ENCODE results near the gene PLEKHA6.

Gene PLEKHA6

DNA sequence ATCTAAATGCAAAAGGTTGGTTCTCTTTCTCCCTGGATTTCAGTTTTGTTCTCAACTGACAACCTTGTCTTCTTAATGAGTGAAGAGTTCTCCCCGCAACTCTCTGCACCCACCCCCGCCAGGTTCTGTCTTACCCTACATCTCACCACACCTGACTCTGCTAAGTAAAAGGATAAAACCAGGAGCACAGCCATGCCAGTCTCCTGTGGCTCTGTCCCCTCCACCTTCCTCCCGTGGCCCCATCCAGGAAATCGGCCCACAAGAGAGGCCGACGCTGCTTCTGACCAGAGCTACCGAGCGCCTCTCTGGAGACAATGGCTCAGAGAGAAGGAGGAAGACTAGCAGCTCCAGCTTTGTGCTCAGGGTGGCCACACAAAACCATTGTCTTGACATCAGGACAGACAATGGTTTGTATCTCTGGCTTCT lies 72.2 kb downstream of the PLEKHA6 start:
- DNase-seq (ENCODE audit: low read depth in 2 of 3, low spot score in 1 of 3): no peak

DNA sequence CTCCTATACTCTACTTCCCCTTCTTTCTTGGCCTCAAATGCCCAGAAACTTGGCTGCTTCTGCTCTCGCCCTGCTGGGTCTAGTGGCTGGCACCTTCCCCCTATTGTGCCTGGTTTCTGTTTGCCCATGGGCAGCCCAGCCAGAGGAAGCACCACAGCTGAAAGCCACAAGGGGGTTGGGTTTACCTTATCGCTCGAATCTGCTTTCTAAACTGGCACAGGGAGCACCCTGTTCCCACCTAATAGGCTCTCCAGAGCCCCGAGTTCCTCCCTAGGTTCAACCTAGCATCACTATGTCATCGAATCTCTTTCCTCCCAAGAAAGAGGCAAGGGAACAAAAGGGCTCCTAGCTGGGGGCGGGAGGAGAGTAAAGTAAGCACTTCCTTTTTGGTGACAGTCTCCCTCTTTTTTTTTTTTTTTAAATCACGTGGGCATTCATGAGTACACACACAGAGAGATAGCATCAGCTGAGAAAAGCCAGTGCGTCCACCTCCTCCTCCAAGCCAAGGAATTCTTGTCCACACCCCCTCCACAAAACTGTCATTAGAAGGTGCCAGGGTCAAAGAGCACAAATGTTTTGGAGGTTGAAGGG lies 72.8 kb downstream of the PLEKHA6 start:
- peak in 1 of 3 donors; percentile 27 for DNase-seq (ENCODE audit: low read depth in 2 of 3, low spot score in 1 of 3)

DNA sequence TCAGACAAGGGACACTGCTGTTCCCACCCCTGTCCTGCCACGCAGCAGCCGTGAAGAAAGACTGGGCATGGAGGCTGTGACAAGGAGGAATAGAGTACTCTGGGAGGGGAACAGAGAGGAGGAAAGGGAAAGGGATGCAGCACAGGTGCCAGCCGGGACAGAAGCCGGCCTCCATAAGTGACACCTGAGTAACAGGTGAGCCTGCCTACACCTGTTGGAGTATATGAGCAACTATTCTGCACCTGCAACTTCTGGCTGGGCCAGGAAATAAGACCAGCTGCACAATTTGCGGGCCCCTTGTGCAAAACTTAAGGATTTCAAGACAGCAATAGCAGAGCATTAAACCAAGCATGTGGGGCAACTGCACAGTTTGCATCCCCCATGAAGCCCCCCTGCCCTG lies 73.4 kb downstream of the PLEKHA6 start:
- DNase-seq (ENCODE audit: low read depth in 2 of 3, low spot score in 1 of 3): no peak

DNA sequence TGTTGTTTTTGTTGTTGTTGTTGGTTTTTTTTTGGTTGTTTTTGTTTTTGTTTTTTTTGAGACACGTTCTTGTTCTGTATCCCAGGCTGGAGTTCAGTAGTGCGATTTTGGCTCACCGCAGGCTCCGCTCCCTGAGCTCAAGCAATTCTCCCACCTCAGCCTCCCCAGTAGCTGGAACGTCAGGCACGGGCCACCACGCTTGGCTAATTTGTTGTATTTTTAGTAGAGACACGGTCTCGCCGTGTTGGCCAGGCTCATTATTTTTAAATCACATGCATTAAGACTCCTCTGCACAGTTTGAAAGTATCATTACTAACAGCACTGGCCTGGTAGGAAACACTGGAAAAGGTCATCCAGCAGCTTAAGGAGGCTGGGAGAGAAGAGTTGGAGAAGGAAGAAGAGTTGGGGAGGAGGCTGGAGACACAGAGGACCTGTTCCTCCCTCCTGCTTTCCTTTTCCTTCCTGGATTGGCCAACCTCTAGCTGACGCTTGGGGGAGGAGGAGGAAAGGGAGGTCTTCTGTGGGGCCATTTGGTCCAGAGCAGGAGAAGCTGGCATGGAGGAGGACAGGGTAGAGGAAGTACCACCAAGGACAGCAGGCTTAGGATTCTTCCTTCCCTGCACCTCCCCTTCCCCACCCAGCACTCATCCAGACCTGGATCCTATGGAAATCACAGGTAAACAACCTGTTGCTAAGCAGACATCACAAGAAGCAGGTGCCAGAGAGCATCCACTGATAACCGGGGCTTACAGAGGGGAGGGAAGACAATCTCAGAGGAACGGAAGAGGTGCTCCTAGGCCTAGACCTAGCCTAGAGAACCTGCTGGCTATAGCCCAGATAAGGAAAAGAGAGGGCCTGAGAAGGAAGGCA lies 74.1 kb downstream of the PLEKHA6 start:
- DNase-seq (ENCODE audit: low read depth in 2 of 3, low spot score in 1 of 3): no peak

DNA sequence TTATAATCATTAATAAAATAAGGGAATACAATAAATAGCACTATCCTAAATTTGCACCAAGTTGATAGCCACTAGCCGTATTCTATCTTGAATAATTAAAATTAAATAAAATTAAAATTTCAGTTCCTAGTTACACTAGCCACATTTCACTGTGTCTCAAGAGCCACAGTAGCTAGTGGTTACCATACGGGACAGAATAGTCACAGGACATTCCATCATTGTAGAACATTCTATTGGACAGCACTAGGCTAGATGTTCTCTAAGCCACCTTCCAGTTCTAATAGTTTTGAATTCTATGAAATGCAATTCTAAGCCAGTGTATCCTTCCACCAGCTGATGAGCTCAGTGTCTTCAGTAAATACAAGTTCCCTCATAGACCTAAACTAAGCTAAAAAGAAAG lies 74.8 kb downstream of the PLEKHA6 start:
- DNase-seq (ENCODE audit: low read depth in 2 of 3, low spot score in 1 of 3): no peak

DNA sequence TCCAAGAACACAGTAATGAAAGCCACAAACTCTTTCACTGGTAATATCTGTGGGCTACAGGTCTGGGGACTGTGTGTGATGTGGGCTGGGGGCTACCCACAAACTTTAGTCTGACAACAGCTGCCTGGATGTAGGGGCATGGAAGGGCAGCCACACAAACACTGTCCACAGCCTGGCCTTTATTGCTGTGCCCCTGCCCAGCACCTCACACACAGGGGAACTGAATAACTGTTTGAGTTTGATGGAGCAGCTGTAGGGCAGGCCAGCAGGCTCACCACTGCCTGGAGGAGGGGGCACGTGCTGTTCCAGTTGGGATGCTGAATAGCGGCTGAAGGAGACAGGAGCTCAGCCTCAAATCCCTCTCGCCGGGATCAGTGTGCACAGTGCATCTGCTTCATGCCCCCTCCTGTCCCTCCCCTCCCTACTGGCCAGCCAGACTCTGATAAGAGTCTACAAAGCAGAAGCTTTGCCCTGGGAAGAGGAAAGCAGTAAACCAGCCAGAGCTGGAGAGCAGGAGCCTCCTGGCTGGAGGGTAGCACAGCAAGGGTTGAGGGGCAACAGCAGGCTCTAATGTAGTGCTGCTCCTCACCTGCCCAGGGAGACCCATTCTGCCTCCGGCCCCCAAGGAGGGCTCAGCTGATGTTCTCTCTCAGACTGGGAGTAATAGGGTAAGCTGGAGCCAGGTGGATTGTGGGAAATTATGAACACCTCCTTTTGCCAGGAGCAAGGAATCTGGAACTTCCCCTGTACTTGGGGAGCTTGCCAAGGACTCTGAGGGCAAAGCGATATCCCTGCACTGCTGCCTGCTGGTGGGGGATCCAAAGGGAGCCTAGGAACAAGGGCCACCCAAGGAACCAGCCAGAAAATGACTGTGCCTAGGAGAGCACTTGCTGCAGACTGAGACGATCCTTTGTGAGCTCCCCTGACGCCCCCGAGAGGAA lies 75.7 kb downstream of the PLEKHA6 start:
- no peak for DNase-seq (ENCODE audit: low read depth in 2 of 3, low spot score in 1 of 3)

DNA sequence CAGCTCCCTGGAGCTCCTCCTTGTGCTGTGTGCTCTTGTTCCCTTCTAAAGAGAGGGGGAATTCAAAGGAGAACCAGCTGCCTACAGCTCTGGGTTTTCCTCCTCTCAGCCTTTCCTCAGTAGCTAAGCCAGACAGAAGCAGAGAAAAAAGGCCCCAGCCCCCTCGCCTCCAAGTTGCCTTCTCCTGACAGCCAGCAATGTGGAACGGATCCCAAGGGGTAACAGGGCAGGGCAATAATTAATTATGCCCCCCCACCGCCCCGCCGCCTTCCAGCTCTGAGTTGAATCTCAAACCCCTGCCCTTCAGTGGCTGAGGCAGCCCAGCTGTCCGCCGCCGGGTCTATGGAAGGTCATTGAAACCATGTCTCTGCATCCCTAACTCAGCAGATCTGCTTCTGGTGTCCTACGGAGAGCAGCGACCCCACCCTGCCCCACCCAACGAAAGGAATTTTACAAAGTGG lies 76.9 kb downstream of the PLEKHA6 start:
- no peak for DNase-seq (ENCODE audit: low read depth in 2 of 3, low spot score in 1 of 3)

- no peak for DNase-seq (ENCODE audit: low read depth in 2 of 3, low spot score in 1 of 3)
Measured at GRCh38 chr1:204280099-204280961, 79.4 kb downstream of the PLEKHA6 start.

DNA sequence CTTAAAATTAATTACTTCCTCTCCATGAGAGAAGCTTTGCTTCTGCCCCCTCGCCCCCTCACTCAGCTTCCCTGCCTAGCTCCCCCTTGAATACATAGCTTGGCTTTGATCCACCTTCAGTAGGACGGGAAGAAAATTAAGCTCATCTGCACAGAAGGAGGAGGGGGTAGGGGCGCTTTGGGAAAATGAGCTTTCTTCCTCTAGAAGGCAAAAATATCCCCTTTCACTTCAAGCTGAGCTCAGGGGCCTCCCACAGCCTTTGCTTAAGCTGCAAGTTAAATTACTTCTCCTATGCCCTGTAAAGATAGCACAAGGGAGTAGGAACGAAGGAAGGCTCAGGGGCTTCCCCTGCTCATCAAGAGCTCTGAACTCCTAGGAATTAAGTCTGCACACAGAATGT lies 80.8 kb downstream of the PLEKHA6 start:
- no peak for DNase-seq (ENCODE audit: low read depth in 2 of 3, low spot score in 1 of 3)

DNA sequence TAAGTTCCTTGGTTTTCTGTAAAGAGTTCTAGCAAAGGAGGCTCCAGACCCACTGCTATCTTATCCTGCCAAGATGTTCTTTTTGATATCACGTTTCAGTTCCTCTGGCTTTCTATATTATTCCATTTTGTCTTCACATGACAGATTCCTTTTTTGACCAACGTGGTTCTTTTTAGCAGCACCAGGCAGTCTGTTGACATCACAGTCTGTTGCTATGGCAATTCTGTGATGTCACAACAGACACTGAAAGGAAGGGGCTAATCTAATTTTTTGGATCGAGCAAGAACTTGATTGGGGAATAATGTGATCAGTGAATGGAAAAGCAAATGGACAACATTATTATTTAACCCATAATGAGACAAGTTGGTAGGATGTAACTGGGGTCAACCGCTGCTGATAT lies 81.5 kb downstream of the PLEKHA6 start:
- no peak for DNase-seq (ENCODE audit: low read depth in 2 of 3, low spot score in 1 of 3)

- no peak for DNase-seq (ENCODE audit: low read depth in 2 of 3, low spot score in 1 of 3)
Measured at GRCh38 chr1:204277563-204278219, 82.0 kb downstream of the PLEKHA6 start.

- no peak for DNase-seq (ENCODE audit: low read depth in 2 of 3, low spot score in 1 of 3)
Measured at GRCh38 chr1:204275695-204276370, 83.9 kb downstream of the PLEKHA6 start.

- DNase-seq (ENCODE audit: low read depth in 2 of 3, low spot score in 1 of 3): no peak
Measured at GRCh38 chr1:204274446-204274845, 85.3 kb downstream of the PLEKHA6 start.

- DNase-seq (ENCODE audit: low read depth in 2 of 3, low spot score in 1 of 3): no peak
Measured at GRCh38 chr1:204272505-204272904, 87.2 kb downstream of the PLEKHA6 start.

GRCh38 chr1:204271970-204272369 lies 87.8 kb downstream of the PLEKHA6 start:
- no peak for DNase-seq (ENCODE audit: low read depth in 2 of 3, low spot score in 1 of 3)

GRCh38 chr1:204268101-204268500 lies 91.6 kb downstream of the PLEKHA6 start:
- no peak for DNase-seq (ENCODE audit: low read depth in 2 of 3, low spot score in 1 of 3)

GRCh38 chr1:204267191-204267601 lies 92.5 kb downstream of the PLEKHA6 start:
- no peak for DNase-seq (ENCODE audit: low read depth in 2 of 3, low spot score in 1 of 3)

DNA sequence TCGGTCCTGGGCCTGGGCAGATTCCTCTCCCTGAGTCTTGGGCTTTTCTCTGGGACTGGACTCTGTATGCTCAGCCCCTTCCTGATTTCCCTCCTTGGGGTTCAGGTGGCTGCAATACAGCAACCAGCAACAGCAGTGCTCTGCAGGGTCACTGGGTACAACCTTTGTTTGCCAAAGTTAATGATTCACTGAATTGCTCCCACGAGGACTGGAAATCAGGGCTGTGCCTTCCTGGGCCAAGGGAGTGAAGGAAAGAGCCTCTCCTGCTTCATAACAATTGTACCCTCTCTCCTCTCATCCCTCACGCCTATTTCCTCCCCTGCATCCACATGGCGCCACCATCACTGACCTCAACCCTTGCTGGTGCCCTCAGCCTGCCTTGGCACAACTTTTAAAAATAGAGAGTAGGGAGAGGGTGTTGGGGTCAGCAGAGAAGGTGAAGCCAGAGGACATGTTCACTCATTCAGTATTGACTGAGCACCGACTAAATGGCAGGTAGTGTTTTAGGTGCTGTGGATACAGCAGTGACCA lies 93.2 kb downstream of the PLEKHA6 start:
- no peak for DNase-seq (ENCODE audit: low read depth in 2 of 3, low spot score in 1 of 3)

GRCh38 chr1:204265665-204266064 lies 94.1 kb downstream of the PLEKHA6 start:
- no peak for DNase-seq (ENCODE audit: low read depth in 2 of 3, low spot score in 1 of 3)

Measured in stimulated activated CD4-positive, alpha-beta T cell treated with anti-CD3 and anti-CD28 coated beads, Interleukin-12 subunit alpha, Interleukin-12 subunit beta, amount 100 ng/mL, for 48 hours (primary cell).